Natural killer cell (primary cell): ENCODE data around the gene PCDHGB3. TPM values are rescaled to one million over a fixed set of nuclear protein-coding genes. Genes with fewer than 3 reads are reported as not detected.
"Not testable (repeated sequence)": the region's sequence is repeated elsewhere in the genome, so short reads cannot be mapped to it uniquely, and the experiment has no call there.

Source experiments
- ATAC-seq, 3 donors: fragments of 150-1000 bp in 2 of 3; fragments of 200-7000 bp in 1 of 3; cut with Tn5 transposase; 1 replicate in 1 of 3; 2 replicates in 2 of 3; pipeline ENCODE4 v1.10.0; 2021; ENCODE audit warnings: mild to moderate bottlenecking in 2 of 3, moderate library complexity in 2 of 3
- DNase-seq, 2 donors: peaks; one replicate each; pipeline versions ENCODE4 v3.0.0 to v3.0.0-alpha.2; 2013 to 2021; ENCODE audit warnings: mixed read lengths in 1 of 2
- H3K27ac ChIP-seq: one replicate; pipeline ENCODE4 v1.5.1; 2013; ENCODE audit warnings: mild to moderate bottlenecking, low read length
- H3K27me3 ChIP-seq: one replicate; pipeline ENCODE4 v1.6.1; 2013; ENCODE audit warnings: low read length; ENCODE audit not compliant: control insufficient read depth, insufficient read depth
- H3K36me3 ChIP-seq: one replicate; pipeline ENCODE4 v1.6.1; 2013; ENCODE audit warnings: low read length; ENCODE audit not compliant: control insufficient read depth, insufficient read depth
- H3K4me1 ChIP-seq: one replicate; pipeline ENCODE4 v1.6.1; 2013; ENCODE audit warnings: low read length; ENCODE audit not compliant: control insufficient read depth, insufficient read depth
- H3K4me3 ChIP-seq: one replicate; pipeline ENCODE4 v1.5.1; 2013; ENCODE audit warnings: low read length
- H3K9me3 ChIP-seq: one replicate; pipeline ENCODE4 v1.6.1; 2013; ENCODE audit warnings: low read length; ENCODE audit not compliant: control insufficient read depth, insufficient read depth
- H3K27ac Mint-ChIP-seq, 2 donors: one replicate each; pipeline ENCODE4 v1.8.0; 2022; ENCODE audit warnings: mild to moderate bottlenecking in 2 of 2, mixed read lengths in 2 of 2, moderate library complexity in 1 of 2
- H3K27me3 Mint-ChIP-seq, 2 donors: one replicate each; pipeline ENCODE4 v1.8.0; 2022; ENCODE audit warnings: low read depth in 2 of 2, mixed read lengths in 2 of 2
- H3K36me3 Mint-ChIP-seq: one replicate; pipeline ENCODE4 v1.8.0; 2022; ENCODE audit warnings: mixed read lengths
- H3K4me1 Mint-ChIP-seq, 2 donors: one replicate each; pipeline ENCODE4 v1.8.0; 2022; ENCODE audit warnings: mixed read lengths in 2 of 2
- H3K4me3 Mint-ChIP-seq: one replicate; pipeline ENCODE4 v1.8.0; 2022; ENCODE audit warnings: mild to moderate bottlenecking, moderate library complexity, mixed read lengths
- H3K9me3 Mint-ChIP-seq, 2 donors: one replicate each; pipeline ENCODE4 v1.8.0; 2022; ENCODE audit warnings: mixed read lengths in 2 of 2
- CTCF ChIP-seq: fragments of 200-600 bp; IDR thresholded peaks from one replicate; pipeline ENCODE4 v1.8.0; 2022; ENCODE audit warnings: antibody characterized with exemption
- WGBS: methylation state at CpG from one replicate; pipeline ENCODE4 v1.1.7; 2013; ENCODE audit warnings: missing lambda C conversion rate; ENCODE audit not compliant: insufficient coverage; 5-methylcytosine and 5-hydroxymethylcytosine counted together
- intact Hi-C: fragments of 100-400 bp; cut with micrococcal nuclease; formaldehyde crosslinking; loops from one replicate; pipeline ENCODE4 v1.14.2; 2022
- total RNA-seq, 4 donors: library from RNA; stranded (reverse); fragments of 120-200 nt in 1 of 4; gene quantifications; one replicate each; pipeline versions ENCODE4 v1.2.3 to v1.2.4, GENCODE V29; 2013 to 2022

Gene PCDHGB3
- total RNA-seq, 3 donors from 2014 or later (not counting 1 experiment from before 2014, with no cell fraction given): 0.52 to 0.68 TPM; not detected in 1

- intact Hi-C loops: no loop called here
- Mint-ChIP-seq H3K4me3 (peak within 1 kb of the TSS; percentile 7), H3K27ac (no peak within 1 kb of the TSS), H3K27me3 (peaks cover 46 to 62% of the 10 kb centered on the region in 2 donors), H3K4me1 (peaks cover 4 to 7% of the 10 kb centered on the region in 2 donors), H3K9me3 (no peaks in the 10 kb centered on the region), H3K36me3 (no peaks in the 10 kb centered on the region)
- ATAC-seq: no peak
- 28% methylated on average over 27 of the region's 27 CpGs for WGBS
- H3K9me3 ChIP-seq: peaks cover 42% of the 10 kb centered on the region
- H3K27me3 ChIP-seq: peaks cover 44% of the 10 kb centered on the region
- TF ChIP-seq CTCF: no peak
- H3K27ac ChIP-seq: no peak within 1 kb of the TSS
- no peaks in the 10 kb centered on the region for H3K36me3 ChIP-seq
- H3K4me3 ChIP-seq: no peak within 1 kb of the TSS
- DNase-seq: peak in 1 of 2 donors; percentile 28
- H3K4me1 ChIP-seq: no peaks in the 10 kb centered on the region
Measured at GRCh38 chr5:141373673-141374317, 3.8 kb downstream of the PCDHGB3 start, which contains the start of gene PCDHGA6. TSS of gene PCDHGA6 (plus strand) at chr5:141373891. CDS start at chr5:141374084, 193 bp downstream.

GRCh38 chr5:141374627-141375026, 4.6 kb downstream of the PCDHGB3 start:
- intact Hi-C loops: no loop called here
- Histone ChIP-seq H3K4me3 (no peak overlapping the region), H3K27me3 (peaks cover 44% of the 10 kb centered on the region), H3K9me3 (peaks cover 42% of the 10 kb centered on the region), H3K4me1 (no peaks in the 10 kb centered on the region), H3K27ac (no peak overlapping the region), H3K36me3 (no peaks in the 10 kb centered on the region)
- DNase-seq (no peak), ATAC-seq (no peak)
- H3K4me1 Mint-ChIP-seq: peaks cover 4 to 7% of the 10 kb centered on the region in 2 donors
- no peak overlapping the region for H3K4me3 Mint-ChIP-seq
- H3K9me3 Mint-ChIP-seq: no peaks in the 10 kb centered on the region
- no peaks in the 10 kb centered on the region for H3K36me3 Mint-ChIP-seq
- H3K27ac Mint-ChIP-seq: no peak overlapping the region
- H3K27me3 Mint-ChIP-seq: peaks cover 45 to 62% of the 10 kb centered on the region in 2 donors
- TF ChIP-seq CTCF: no peak
- 61% methylated on average over 14 of the region's 14 CpGs for WGBS

- H3K4me3 ChIP-seq, H3K27ac ChIP-seq, H3K4me3 Mint-ChIP-seq, ATAC-seq, H3K36me3 Mint-ChIP-seq, H3K36me3 ChIP-seq, H3K4me1 Mint-ChIP-seq, H3K9me3 Mint-ChIP-seq, H3K27ac Mint-ChIP-seq, H3K4me1 ChIP-seq, DNase-seq, intact Hi-C loops: not testable (repeated sequence)
- 54% methylated on average over 36 of the region's 48 CpGs for WGBS
- peaks cover 35% of the 10 kb centered on the region for H3K9me3 ChIP-seq
- peaks cover 38% of the 10 kb centered on the region for H3K27me3 ChIP-seq
- peaks cover 45 to 60% of the 10 kb centered on the region in 2 donors for H3K27me3 Mint-ChIP-seq
Measured at GRCh38 chr5:141375444-141376155, 5.6 kb downstream of the PCDHGB3 start.
